H9 (cell line): ENCODE data around the gene SNRPD3. TPM values are rescaled to one million over a fixed set of nuclear protein-coding genes. Genes with fewer than 3 reads are reported as not detected.

Source experiments
- DNase-seq: peaks from one replicate; pipeline ENCODE4 v3.0.0-alpha.2; 2017
- H2AFZ ChIP-seq: one replicate; pipeline ENCODE4 v1.6.1; 2013; ENCODE audit warnings: mild to moderate bottlenecking, low read length, control low read depth, moderate library complexity
- H2AK5ac ChIP-seq: 2 replicates; pipeline ENCODE4 v1.6.1; 2013; ENCODE audit warnings: low read length, control low read depth, mixed read lengths; ENCODE audit not compliant: insufficient read length
- H2BK120ac ChIP-seq: one replicate; pipeline ENCODE4 v1.6.1; 2013; ENCODE audit warnings: low read depth, mild to moderate bottlenecking, low read length, control low read depth, inconsistent platforms; ENCODE audit not compliant: poor library complexity, severe bottlenecking
- H2BK12ac ChIP-seq: 2 replicates; pipeline ENCODE4 v1.6.1; 2013; ENCODE audit warnings: low read length, control low read depth, mixed read lengths, low read depth; ENCODE audit not compliant: insufficient read length
- H2BK15ac ChIP-seq: 2 replicates; pipeline ENCODE4 v1.6.1; 2013; ENCODE audit warnings: low read depth, low read length, control low read depth
- H2BK20ac ChIP-seq: one replicate; pipeline ENCODE4 v1.6.1; 2013; ENCODE audit warnings: low read depth, mild to moderate bottlenecking, low read length, control low read depth, inconsistent platforms; ENCODE audit not compliant: poor library complexity, severe bottlenecking
- H2BK5ac ChIP-seq: 2 replicates; pipeline ENCODE4 v1.6.1; 2013; ENCODE audit warnings: low read length, control low read depth, mixed read lengths; ENCODE audit not compliant: insufficient read length
- H3K14ac ChIP-seq: 2 replicates; pipeline ENCODE4 v1.6.1; 2013; ENCODE audit warnings: low read length, control low read depth; ENCODE audit not compliant: insufficient read depth
- H3K18ac ChIP-seq: 2 replicates; pipeline ENCODE4 v1.6.1; 2013; ENCODE audit warnings: low read depth, mild to moderate bottlenecking, mixed read lengths, low read length, control low read depth; ENCODE audit not compliant: insufficient read length
- H3K23ac ChIP-seq: 2 replicates; pipeline ENCODE4 v1.6.1; 2013; ENCODE audit warnings: low read length, control low read depth, mixed read lengths, low read depth; ENCODE audit not compliant: insufficient read length
- H3K23me2 ChIP-seq: 2 replicates; pipeline ENCODE4 v1.6.1; 2013; ENCODE audit warnings: low read depth, mild to moderate bottlenecking, mixed read lengths, low read length, control low read depth; ENCODE audit not compliant: insufficient read length, poor library complexity, severe bottlenecking
- H3K27ac ChIP-seq: 2 replicates; pipeline ENCODE4 v1.5.1; 2013; ENCODE audit warnings: low read length, control low read depth, mixed read lengths, low read depth; ENCODE audit not compliant: insufficient read length
- H3K27me3 ChIP-seq: 2 replicates; pipeline ENCODE4 v1.6.1; 2013; ENCODE audit warnings: low read length, control low read depth, inconsistent platforms; ENCODE audit not compliant: insufficient read depth
- H3K4ac ChIP-seq: 2 replicates; pipeline ENCODE4 v1.6.1; 2013; ENCODE audit warnings: low read depth, mild to moderate bottlenecking, control low read depth, inconsistent platforms, low read length, moderate library complexity
- H3K4me1 ChIP-seq: 2 replicates; pipeline ENCODE4 v1.6.1; 2013; ENCODE audit warnings: low read length, control low read depth, inconsistent platforms; ENCODE audit not compliant: insufficient read depth
- H3K4me2 ChIP-seq: 2 replicates; pipeline ENCODE4 v1.6.1; 2013; ENCODE audit warnings: low read length, control low read depth, mixed read lengths; ENCODE audit not compliant: insufficient read length, insufficient read depth
- H3K56ac ChIP-seq: 2 replicates; pipeline ENCODE4 v1.6.1; 2013; ENCODE audit warnings: low read depth, mild to moderate bottlenecking, mixed read lengths, low read length, control low read depth; ENCODE audit not compliant: insufficient read length
- H3K79me1 ChIP-seq: 2 replicates; pipeline ENCODE4 v1.6.1; 2013; ENCODE audit warnings: low read depth, mild to moderate bottlenecking, moderate library complexity, low read length, control low read depth, inconsistent platforms; ENCODE audit not compliant: insufficient read depth, poor library complexity, severe bottlenecking
- H3K79me2 ChIP-seq: 2 replicates; pipeline ENCODE4 v1.6.1; 2013; ENCODE audit warnings: low read length, control low read depth, inconsistent platforms; ENCODE audit not compliant: insufficient read depth
- H3K9ac ChIP-seq: 2 replicates; pipeline ENCODE4 v1.6.1; 2013; ENCODE audit warnings: low read length, control low read depth, mixed read lengths; ENCODE audit not compliant: insufficient read length; ENCODE audit errors: extremely low read depth
- H3K9me3 ChIP-seq: one replicate; pipeline ENCODE4 v1.6.1; 2013; ENCODE audit warnings: low read depth, low read length, inconsistent platforms; ENCODE audit not compliant: control insufficient read depth
- H3T11ph ChIP-seq: one replicate; pipeline ENCODE4 v1.6.1; 2013; ENCODE audit warnings: mild to moderate bottlenecking, low read length, control low read depth, inconsistent platforms
- H4K20me1 ChIP-seq: one replicate; pipeline ENCODE4 v1.6.1; 2013; ENCODE audit not compliant: control insufficient read depth, insufficient read length, insufficient read depth
- H4K5ac ChIP-seq: 2 replicates; pipeline ENCODE4 v1.6.1; 2013; ENCODE audit warnings: low read depth, mild to moderate bottlenecking, mixed read lengths, low read length, control low read depth; ENCODE audit not compliant: insufficient read length
- H4K8ac ChIP-seq: replicated peaks from 2 replicates; pipeline ENCODE4 v1.6.1; 2013; ENCODE audit warnings: low read length, control low read depth, mixed read lengths, low read depth; ENCODE audit not compliant: insufficient read length
- H4K91ac ChIP-seq: 2 replicates; pipeline ENCODE4 v1.6.1; 2013; ENCODE audit warnings: low read depth, mild to moderate bottlenecking, moderate library complexity, mixed read lengths, low read length, control low read depth; ENCODE audit not compliant: insufficient read length
- H3K27ac Mint-ChIP-seq, 3 experiments: 2 replicates in 2 of 3; 3 replicates in 1 of 3; pipeline ENCODE4 v1.8.0; 2020 to 2021; ENCODE audit warnings: mixed read lengths in 3 of 3, mild to moderate bottlenecking in 1 of 3, moderate library complexity in 1 of 3
- H3K27me3 Mint-ChIP-seq: 2 replicates; pipeline ENCODE4 v1.8.0; 2021; ENCODE audit warnings: low read depth, mild to moderate bottlenecking, moderate library complexity, mixed read lengths
- H3K36me3 Mint-ChIP-seq, 3 experiments: 2 replicates in 2 of 3; 3 replicates in 1 of 3; pipeline ENCODE4 v1.8.0; 2020 to 2021; ENCODE audit warnings: low read depth in 3 of 3, mixed read lengths in 3 of 3; ENCODE audit not compliant: insufficient read depth in 1 of 3
- H3K4me1 Mint-ChIP-seq, 2 experiments: 2 replicates each; pipeline ENCODE4 v1.8.0; 2020; ENCODE audit warnings: mixed read lengths in 2 of 2
- H3K4me3 Mint-ChIP-seq, 2 experiments: 2 replicates in 1 of 2; 3 replicates in 1 of 2; pipeline ENCODE4 v1.8.0; 2020 to 2021; ENCODE audit warnings: mild to moderate bottlenecking in 2 of 2, mixed read lengths in 2 of 2, moderate library complexity in 1 of 2
- H3K9me3 Mint-ChIP-seq, 2 experiments: 2 replicates in 1 of 2; 3 replicates in 1 of 2; pipeline ENCODE4 v1.8.0; 2020; ENCODE audit warnings: mild to moderate bottlenecking in 2 of 2, mixed read lengths in 2 of 2, moderate library complexity in 1 of 2
- WGBS: extraction: QIAGEN DNeasy Blood & Tissue Kit; methylation state at CpG from one replicate; pipeline ENCODE4 v1.1.7; 2013; ENCODE audit warnings: missing lambda C conversion rate, low lambda C conversion rate, mixed read lengths; ENCODE audit not compliant: insufficient read length; ENCODE audit errors: extremely low coverage; 5-methylcytosine and 5-hydroxymethylcytosine counted together
- total RNA-seq: library from RNA; stranded (reverse); gene quantifications from 2 replicates; pipeline ENCODE4 v1.2.1, GENCODE V29; 2021
- TF ChIP-seq, protein P1 (sequence below): fragments of 200-600 bp; sonication (generic); conservative IDR thresholded peaks from 3 replicates; pipeline ENCODE4 v1.8.0; 2021; ENCODE audit warnings: antibody characterized with exemption, mild to moderate bottlenecking

The SNRPD3 gene
- total RNA-seq, 1 experiment from 2014 or later, result 212 TPM

- Mint-ChIP-seq H3K9me3 (no peaks in the 10 kb centered on the region), H3K36me3 (peaks cover 37 to 73% (median 57%) of the 10 kb centered on the region in 3 experiments), H3K4me3 (no peak overlapping the region), H3K27me3 (no peaks in the 10 kb centered on the region), H3K4me1 (no peaks in the 10 kb centered on the region), H3K27ac (peak overlapping the region in 1 of 3 experiments; percentile 48; a peak in 4 of 7 replicates)
- Histone ChIP-seq H3K9me3 (no peaks in the 10 kb centered on the region), H3T11ph (no peak overlapping the region), H2AFZ (no peak overlapping the region), H3K27ac (no peak overlapping the region), H3K4me2 (no peak overlapping the region), H3K4ac (no peak overlapping the region), H2BK12ac (no peak overlapping the region), H3K14ac (no peak overlapping the region; the same call in 1 of the 2 replicates), H3K9ac (no peak overlapping the region), H4K8ac (no peak overlapping the region), H2AK5ac (no peak overlapping the region), H3K4me1 (no peaks in the 10 kb centered on the region), H3K23ac (no peak overlapping the region), H4K20me1 (no peaks in the 10 kb centered on the region), H4K5ac (no peak overlapping the region), H3K79me1 (peaks cover 5% of the 10 kb centered on the region), H2BK15ac (no peak overlapping the region), H3K23me2 (no peaks in the 10 kb centered on the region), H2BK5ac (no peak overlapping the region), H2BK120ac (no peak overlapping the region), H3K79me2 (peaks cover 35% of the 10 kb centered on the region), H4K91ac (no peak overlapping the region), H2BK20ac (no peak overlapping the region), H3K18ac (no peak overlapping the region), H3K27me3 (no peaks in the 10 kb centered on the region), H3K56ac (no peak overlapping the region)
- DNase-seq, result no peak
- WGBS, result no CpG with 5 or more reads among the region's 8 CpGs
- TF ChIP-seq, protein P1, sequence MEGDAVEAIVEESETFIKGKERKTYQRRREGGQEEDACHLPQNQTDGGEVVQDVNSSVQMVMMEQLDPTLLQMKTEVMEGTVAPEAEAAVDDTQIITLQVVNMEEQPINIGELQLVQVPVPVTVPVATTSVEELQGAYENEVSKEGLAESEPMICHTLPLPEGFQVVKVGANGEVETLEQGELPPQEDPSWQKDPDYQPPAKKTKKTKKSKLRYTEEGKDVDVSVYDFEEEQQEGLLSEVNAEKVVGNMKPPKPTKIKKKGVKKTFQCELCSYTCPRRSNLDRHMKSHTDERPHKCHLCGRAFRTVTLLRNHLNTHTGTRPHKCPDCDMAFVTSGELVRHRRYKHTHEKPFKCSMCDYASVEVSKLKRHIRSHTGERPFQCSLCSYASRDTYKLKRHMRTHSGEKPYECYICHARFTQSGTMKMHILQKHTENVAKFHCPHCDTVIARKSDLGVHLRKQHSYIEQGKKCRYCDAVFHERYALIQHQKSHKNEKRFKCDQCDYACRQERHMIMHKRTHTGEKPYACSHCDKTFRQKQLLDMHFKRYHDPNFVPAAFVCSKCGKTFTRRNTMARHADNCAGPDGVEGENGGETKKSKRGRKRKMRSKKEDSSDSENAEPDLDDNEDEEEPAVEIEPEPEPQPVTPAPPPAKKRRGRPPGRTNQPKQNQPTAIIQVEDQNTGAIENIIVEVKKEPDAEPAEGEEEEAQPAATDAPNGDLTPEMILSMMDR, result no peak
Observed at GRCh38 chr22:24566899-24567511, 11.2 kb downstream of the SNRPD3 start.
